ENCODE results near the gene DLX4. TPM values are rescaled to one million over a fixed set of nuclear protein-coding genes. Genes with fewer than 3 reads are reported as not detected.

The DLX4 gene
- total RNA-seq, 1 experiment from 2014 or later = 2.5 TPM

GRCh38 chr17:49962599-49963308, 6.2 kb upstream of the DLX4 start:
- peaks cover 31 to 45% of the 10 kb centered on the region in 2 experiments for H3K4me1 Mint-ChIP-seq

More at GRCh38 chr17:49962599-49963308, 6.2 kb upstream of the DLX4 start:
- Histone ChIP-seq H2BK120ac (ENCODE audit: low read depth, low read length, poor library complexity, severe bottlenecking) (no peak overlapping the region), H2BK12ac (ENCODE audit: insufficient read length, low read depth, low read length) (no peak overlapping the region), H3K4me1 (ENCODE audit: insufficient read depth, low read length) (no peaks in the 10 kb centered on the region), H3K4me2 (ENCODE audit: insufficient read depth, insufficient read length, low read length) (peak overlapping the region; percentile 37), H3K56ac (ENCODE audit: insufficient read length, low read depth, low read length) (no peak overlapping the region), H3K14ac (ENCODE audit: insufficient read depth, low read length) (no peak overlapping the region; the same call in 1 of the 2 replicates), H2AFZ (ENCODE audit: low read length) (no peak overlapping the region), H3T11ph (ENCODE audit: low read length) (no peak overlapping the region), H3K9me3 (ENCODE audit: control insufficient read depth, low read depth, low read length) (no peaks in the 10 kb centered on the region), H2BK15ac (ENCODE audit: low read depth, low read length) (no peak overlapping the region), H3K27ac (ENCODE audit: insufficient read length, low read depth, low read length) (no peak overlapping the region), H2BK20ac (ENCODE audit: low read depth, low read length, poor library complexity, severe bottlenecking) (no peak overlapping the region), H3K27me3 (ENCODE audit: insufficient read depth, low read length) (peaks cover 60% of the 10 kb centered on the region), H3K4ac (ENCODE audit: low read depth, low read length) (no peak overlapping the region), H2BK5ac (ENCODE audit: insufficient read length, low read length) (no peak overlapping the region), H4K91ac (ENCODE audit: insufficient read length, low read depth, low read length) (no peak overlapping the region), H3K23me2 (ENCODE audit: insufficient read length, low read depth, low read length, poor library complexity, severe bottlenecking) (peaks cover 6% of the 10 kb centered on the region), H4K5ac (ENCODE audit: insufficient read length, low read depth, low read length) (no peak overlapping the region), H3K9ac (ENCODE audit: extremely low read depth, insufficient read length, low read length) (no peak overlapping the region), H3K18ac (ENCODE audit: insufficient read length, low read depth, low read length) (no peak overlapping the region), H4K8ac (replicated peaks; ENCODE audit: insufficient read length, low read depth, low read length) (no peak overlapping the region), H4K20me1 (ENCODE audit: control insufficient read depth, insufficient read depth, insufficient read length) (no peaks in the 10 kb centered on the region), H3K79me2 (ENCODE audit: insufficient read depth, low read length) (no peaks in the 10 kb centered on the region), H2AK5ac (ENCODE audit: insufficient read length, low read length) (no peak overlapping the region), H3K79me1 (ENCODE audit: insufficient read depth, low read depth, low read length, poor library complexity, severe bottlenecking) (no peaks in the 10 kb centered on the region), H3K23ac (ENCODE audit: insufficient read length, low read depth, low read length) (no peak overlapping the region)
- TF ChIP-seq CTCF (conservative IDR thresholded peaks at IDR 0.05) = no peak
- no peak for DNase-seq
- H3K4me3 Mint-ChIP-seq = peak overlapping the region in 1 of 2 experiments; percentile 75; a peak in 3 of 5 replicates
- peaks cover 96% of the 10 kb centered on the region for H3K27me3 Mint-ChIP-seq (ENCODE audit: low read depth)
- H3K36me3 Mint-ChIP-seq (ENCODE audit: insufficient read depth in 1 of 3, low read depth in 3 of 3) = no peaks in the 10 kb centered on the region; a peak in 2 of 7 replicates
- H3K9me3 Mint-ChIP-seq = peaks cover 0 to 12% of the 10 kb centered on the region in 2 experiments; a peak in 3 of 5 replicates
- H3K27ac Mint-ChIP-seq = no peak overlapping the region
- WGBS (ENCODE audit: extremely low coverage, insufficient read length, low lambda C conversion rate) = no CpG with 5 or more reads among the region's 11 CpGs

Measured in H9 (cell line).